HepG2 (cell line): ENCODE measurements around the gene MAPK8IP1. TPM values are rescaled to one million over a fixed set of nuclear protein-coding genes. Genes with fewer than 3 reads are reported as not detected.

ENCODE experiments used
- HES4 ChIP-seq: sonication (generic); formaldehyde crosslinking; IDR thresholded peaks from 2 replicates; pipeline ENCODE4 v1.9.0; 2021; ENCODE audit warnings: mild to moderate bottlenecking, missing genetic modification reagents, borderline replicate concordance
- KDM5B ChIP-seq: sonication (generic); formaldehyde crosslinking; IDR thresholded peaks from 2 replicates; pipeline ENCODE4 v1.4.0; 2020; ENCODE audit warnings: missing genetic modification reagents, mild to moderate bottlenecking, borderline replicate concordance
- MAFG ChIP-seq: sonication (generic); formaldehyde crosslinking; IDR thresholded peaks from 2 replicates; pipeline ENCODE4 v1.5.1; 2020; ENCODE audit warnings: mild to moderate bottlenecking, missing genetic modification reagents
- SALL1 ChIP-seq: sonication (generic); formaldehyde crosslinking; IDR thresholded peaks from 2 replicates; pipeline ENCODE4 v1.8.0; 2022; ENCODE audit warnings: mild to moderate bottlenecking, missing genetic modification reagents
- SIX4 ChIP-seq: sonication (generic); formaldehyde crosslinking; IDR thresholded peaks from 2 replicates; pipeline ENCODE4 v1.4.0; 2020; ENCODE audit warnings: missing genetic modification reagents
- STAG1 ChIP-seq: sonication (generic); formaldehyde crosslinking; IDR thresholded peaks from 2 replicates; pipeline ENCODE4 v1.4.0; 2020; ENCODE audit warnings: missing genetic modification reagents
- TRIM24 ChIP-seq: sonication (generic); formaldehyde crosslinking; IDR thresholded peaks from 2 replicates; pipeline ENCODE4 v1.8.0; 2022; ENCODE audit warnings: mild to moderate bottlenecking, missing genetic modification reagents
- ZBTB14 ChIP-seq: sonication (generic); formaldehyde crosslinking; IDR thresholded peaks from 2 replicates; pipeline ENCODE4 v1.4.0; 2020; ENCODE audit warnings: missing genetic modification reagents
- ZBTB3 ChIP-seq: sonication (generic); formaldehyde crosslinking; IDR thresholded peaks from 2 replicates; pipeline ENCODE4 v1.4.0; 2020; ENCODE audit warnings: low read depth, mild to moderate bottlenecking, moderate library complexity, missing genetic modification reagents, borderline replicate concordance
- ZFP82 ChIP-seq: sonication (generic); formaldehyde crosslinking; IDR thresholded peaks from 2 replicates; pipeline ENCODE4 v1.5.1; 2020; ENCODE audit warnings: mild to moderate bottlenecking, missing genetic modification reagents, borderline replicate concordance
- ZNF18 ChIP-seq: sonication (generic); formaldehyde crosslinking; IDR thresholded peaks from 2 replicates; pipeline ENCODE4 v1.8.0; 2022; ENCODE audit warnings: mild to moderate bottlenecking, missing genetic modification reagents; ENCODE audit not compliant: insufficient replicate concordance
- ZNF44 ChIP-seq: sonication (generic); formaldehyde crosslinking; IDR thresholded peaks from 2 replicates; pipeline ENCODE4 v1.5.1; 2020; ENCODE audit warnings: mild to moderate bottlenecking, missing genetic modification reagents
- ZNF687 ChIP-seq: sonication (generic); formaldehyde crosslinking; IDR thresholded peaks from 2 replicates; pipeline ENCODE4 v1.5.1; 2020; ENCODE audit warnings: mild to moderate bottlenecking, missing genetic modification reagents, moderate library complexity
- ZSCAN21 ChIP-seq: sonication (generic); formaldehyde crosslinking; IDR thresholded peaks from 2 replicates; pipeline ENCODE4 v1.8.0; 2022; ENCODE audit warnings: mild to moderate bottlenecking, missing genetic modification reagents, moderate library complexity, borderline replicate concordance
- ZUFSP ChIP-seq: sonication (generic); formaldehyde crosslinking; IDR thresholded peaks from 2 replicates; pipeline ENCODE4 v1.9.0; 2021; ENCODE audit warnings: missing genetic modification reagents, mild to moderate bottlenecking, borderline replicate concordance
- polyA plus RNA-seq, 8 experiments: library from polyadenylated mRNA; depleted of rRNA in 3 of 8; stranded (reverse) in 7 of 8; unstranded in 1 of 8; fragments of >200 nt; fragmentation: Illumina TruSeq in 4 of 8; extraction: Trizol in 4 of 8; gene quantifications; 2 replicates each; pipeline versions ENCODE4 v1.2.1 to v1.2.3, GENCODE V29; 2011 to 2016; ENCODE audit warnings: low read depth in 4 of 8, missing spikeins in 1 of 8, mixed read lengths in 1 of 8; ENCODE audit not compliant: insufficient read depth in 1 of 8
- total RNA-seq, 5 experiments: library from RNA; depleted of rRNA; stranded (reverse); fragments of >200 nt; fragmentation: Illumina TruSeq; extraction: Trizol; gene quantifications; 2 replicates each; pipeline ENCODE4 v1.2.3, GENCODE V29; 2016; ENCODE audit warnings: low read depth in 1 of 5

Gene MAPK8IP1
- total and polyA plus RNA-seq, 2 of the 13 experiments (the other 11 are each of a cell fraction or from before 2014, with no cell fraction given), result 2.2 to 4.2 TPM

GRCh38 chr11:45922425-45923082, 37.1 kb downstream of the MAPK8IP1 start, which contains the start of gene LARGE2 (continued):
- TF ChIP-seq ZFP82 (CRISPR knock-in tag) (peak; percentile 52; the same call in 1 of the 2 replicates), ZUFSP (CRISPR knock-in tag) (no peak), TRIM24 (CRISPR knock-in tag) (no peak), ZBTB14 (0 out of 2 replicates have a peak, but pooled peaks have one; percentile 41), ZNF44 (CRISPR knock-in tag) (no peak), MAFG (CRISPR knock-in tag) (no peak), ZSCAN21 (CRISPR knock-in tag) (no peak; the same call in 1 of the 2 replicates), KDM5B (CRISPR knock-in tag) (no peak), STAG1 (no peak), ZNF687 (peak; percentile 34; the same call in 1 of the 2 replicates), ZBTB3 (CRISPR knock-in tag) (no peak), SALL1 (CRISPR knock-in tag) (no peak), SIX4 (CRISPR knock-in tag) (peak; percentile 87), HES4 (CRISPR knock-in tag) (no peak), ZNF18 (CRISPR knock-in tag) (no peak)
